Eye (tissue), 1 donor: ENCODE measurements around the gene NTN1.
A peak's percentile ranks its signal among the peaks of the same experiment; 100 is the strongest.

Experiments
- DNase-seq: peaks from one replicate; pipeline ENCODE4 v3.0.0-alpha.2; 2015

NTN1 gene

DNA sequence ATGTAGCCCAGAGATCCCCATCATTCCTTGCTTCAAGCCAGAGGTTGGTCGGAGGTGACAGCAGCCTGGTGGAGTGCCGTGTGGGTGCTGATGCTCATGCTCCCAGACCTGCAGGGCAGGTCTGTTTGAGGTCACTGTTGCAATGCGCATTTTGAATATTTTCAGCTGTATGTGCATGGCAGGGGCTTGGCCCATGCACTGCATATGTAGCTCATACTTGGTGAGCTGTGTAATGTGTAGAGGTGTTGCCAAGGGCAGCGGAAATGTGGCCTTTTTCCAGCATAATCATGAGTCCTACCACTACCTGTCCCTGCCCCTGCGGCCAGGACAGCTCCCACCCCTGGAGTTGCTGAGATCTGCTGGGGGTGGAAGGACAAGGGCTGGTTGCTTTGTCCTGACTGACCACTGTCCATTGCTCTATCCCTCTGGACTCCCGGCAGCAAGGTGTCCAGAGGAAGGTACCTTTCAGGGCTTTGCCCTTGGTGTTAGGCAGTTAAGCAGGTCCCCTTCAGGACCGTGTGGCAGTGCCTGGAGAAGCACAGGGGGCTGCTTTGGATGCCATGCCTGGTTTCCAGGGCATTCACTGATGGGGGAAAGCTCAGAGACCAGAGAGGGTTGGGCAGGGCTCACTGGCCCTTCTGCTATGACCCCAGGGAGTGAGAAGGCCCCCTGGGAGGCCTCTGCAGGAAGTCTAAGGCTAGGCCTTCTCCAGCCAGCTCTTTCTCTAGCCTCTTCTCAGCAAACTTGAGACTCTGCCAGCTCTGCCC, 215.2 kb downstream of the NTN1 start:
- DNase-seq: no peak

DNA sequence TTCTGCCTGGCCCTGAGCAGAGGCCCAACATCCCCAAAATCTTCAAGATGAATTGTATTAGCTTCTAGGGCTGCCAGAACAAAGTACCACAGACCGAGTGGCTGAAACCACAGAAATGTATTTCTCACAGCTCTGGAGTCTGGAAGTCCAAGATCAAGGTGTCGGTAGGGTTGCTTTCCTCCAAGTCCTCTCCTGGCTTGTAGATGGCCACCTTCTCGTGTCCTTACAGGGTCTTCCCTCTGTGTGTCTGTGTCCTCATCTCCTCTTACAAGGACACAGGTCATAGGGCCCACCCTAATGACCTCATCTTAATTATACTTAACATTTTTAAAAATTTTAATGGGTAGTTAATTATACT, 215.7 kb downstream of the NTN1 start:
- no peak for DNase-seq

DNA sequence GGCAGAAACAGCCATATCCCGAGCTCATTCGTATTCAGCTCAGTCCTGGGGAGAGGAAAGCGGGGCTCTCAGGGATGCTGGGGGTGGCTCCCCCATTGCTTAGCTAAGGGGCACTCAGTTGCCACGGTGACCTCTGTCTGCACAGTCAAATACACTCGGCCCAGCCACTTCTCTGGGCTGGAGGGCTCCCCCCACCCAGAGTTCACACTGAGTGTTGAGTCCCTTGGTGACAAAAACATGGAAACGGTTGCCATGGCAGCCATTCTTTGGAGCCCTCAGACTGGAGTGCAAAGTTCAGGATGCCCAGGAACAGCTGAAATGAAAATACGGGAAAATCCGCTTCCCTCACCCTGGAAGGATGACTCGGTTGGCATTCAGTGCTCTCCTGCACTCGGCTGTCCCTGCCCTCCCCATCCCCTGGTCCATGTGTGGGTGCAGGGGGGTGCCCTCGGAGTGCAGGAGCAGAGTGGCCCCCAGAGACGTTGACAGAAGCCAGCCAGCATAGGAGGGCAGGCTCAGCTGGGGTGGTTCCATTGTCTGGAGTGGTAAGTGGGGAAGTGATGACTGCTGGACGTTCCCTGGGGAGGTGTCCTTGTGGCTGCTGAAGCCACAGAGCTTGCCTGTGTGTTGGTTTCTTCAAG, 216.5 kb downstream of the NTN1 start:
- peak; percentile 91 for DNase-seq

DNA sequence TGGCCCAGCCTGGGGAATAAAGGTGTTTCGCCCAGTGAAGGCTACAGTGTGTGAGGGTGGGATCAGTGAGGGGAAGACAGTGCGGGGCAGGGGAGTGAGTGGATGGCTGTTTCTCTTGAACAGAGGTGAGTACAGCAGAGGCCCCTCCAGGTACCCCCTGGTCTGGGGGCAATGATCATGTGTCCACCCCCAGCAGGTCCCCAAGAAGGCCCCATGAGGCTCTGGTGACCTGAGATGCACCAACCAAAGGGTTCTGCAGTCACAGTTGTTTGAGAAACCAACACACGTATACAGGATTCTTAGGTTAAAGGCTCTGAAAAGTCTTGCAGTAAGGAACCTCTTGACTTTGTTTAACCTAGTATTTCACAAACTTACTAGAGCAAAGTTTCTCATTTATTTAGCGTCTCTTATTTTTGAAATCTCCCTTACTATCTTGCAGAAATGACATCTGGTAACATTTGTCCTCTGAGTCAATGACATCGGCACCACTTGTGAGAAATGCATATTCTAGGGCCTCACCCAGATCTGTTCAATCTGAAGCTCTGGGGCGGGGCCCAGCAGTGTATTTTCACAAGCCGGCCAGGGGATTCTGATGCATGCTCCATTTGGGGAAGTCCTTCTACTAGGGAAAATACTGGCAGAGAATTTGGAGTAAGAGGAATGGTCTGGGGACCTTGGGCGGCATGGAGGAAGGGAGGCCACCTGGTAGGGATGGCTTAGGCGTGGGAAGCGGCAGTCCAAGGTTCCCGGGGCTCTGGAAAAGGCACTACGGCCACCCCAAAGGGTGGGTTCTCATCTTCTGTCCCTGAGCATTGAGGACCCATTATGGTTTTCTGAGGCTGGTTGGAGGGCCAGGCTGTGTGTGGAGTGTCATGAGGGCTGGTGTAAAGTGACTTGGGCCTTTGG, 217.3 kb downstream of the NTN1 start:
- DNase-seq: no peak

DNA sequence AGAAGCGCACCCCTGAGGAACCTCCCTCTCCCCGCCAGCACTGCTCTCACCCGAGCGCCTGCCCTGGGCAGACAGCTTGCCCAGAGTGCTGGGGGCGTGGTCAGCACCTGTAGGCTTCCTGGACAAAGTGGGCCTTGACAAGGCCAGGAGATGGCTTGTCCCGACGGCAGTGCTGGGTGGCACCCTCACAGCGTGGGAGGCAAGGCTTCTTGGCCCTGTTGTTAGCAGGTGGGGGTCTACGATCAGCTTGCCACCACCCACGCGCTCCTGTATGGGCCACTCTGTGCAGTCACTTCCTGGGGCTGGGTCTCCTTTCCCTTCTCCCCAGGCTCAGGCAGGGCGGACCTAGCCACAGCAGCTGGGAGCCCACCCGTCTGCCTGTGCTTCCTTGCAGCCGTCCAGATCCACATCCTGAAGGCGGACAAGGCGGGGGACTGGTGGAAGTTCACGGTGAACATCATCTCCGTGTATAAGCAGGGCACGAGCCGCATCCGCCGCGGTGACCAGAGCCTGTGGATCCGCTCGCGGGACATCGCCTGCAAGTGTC, 218.0 kb downstream of the NTN1 start:
- no peak for DNase-seq

DNA sequence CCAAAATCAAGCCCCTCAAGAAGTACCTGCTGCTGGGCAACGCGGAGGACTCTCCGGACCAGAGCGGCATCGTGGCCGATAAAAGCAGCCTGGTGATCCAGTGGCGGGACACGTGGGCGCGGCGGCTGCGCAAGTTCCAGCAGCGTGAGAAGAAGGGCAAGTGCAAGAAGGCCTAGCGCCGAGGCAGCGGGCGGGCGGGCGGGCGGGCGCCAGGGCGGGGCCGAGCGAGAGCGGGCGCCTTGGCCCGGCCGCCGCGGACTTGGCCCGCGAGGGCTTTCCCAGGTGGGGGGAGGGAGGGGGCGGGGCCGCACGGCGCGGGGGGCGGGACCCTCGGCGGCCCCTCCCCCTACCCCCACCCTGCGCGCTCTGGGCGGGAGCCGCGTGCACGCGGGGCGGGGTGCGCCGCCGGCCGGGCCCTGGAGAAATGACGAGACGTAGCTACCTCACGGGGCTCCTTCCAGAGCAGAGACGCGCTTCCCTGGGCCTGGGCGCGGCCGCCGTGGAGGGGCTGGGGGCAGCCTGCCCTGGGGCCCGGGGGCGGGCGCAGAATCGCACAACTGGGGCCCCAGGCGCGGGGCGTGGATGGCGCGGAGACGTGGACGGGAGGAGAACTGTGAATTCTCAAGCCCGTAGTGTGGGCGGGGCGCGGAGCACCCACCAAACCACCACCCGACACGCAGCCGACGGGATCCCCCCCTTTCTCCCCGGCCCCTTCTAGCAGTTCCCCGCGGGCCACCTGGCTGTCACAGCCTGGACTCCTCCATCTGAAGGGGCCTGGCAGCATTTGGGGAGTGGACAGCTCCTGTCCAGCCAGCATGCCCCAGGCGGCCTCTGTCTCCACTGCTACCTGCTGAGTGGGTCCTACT, 218.7 kb downstream of the NTN1 start:
- DNase-seq: peak; percentile 82

DNA sequence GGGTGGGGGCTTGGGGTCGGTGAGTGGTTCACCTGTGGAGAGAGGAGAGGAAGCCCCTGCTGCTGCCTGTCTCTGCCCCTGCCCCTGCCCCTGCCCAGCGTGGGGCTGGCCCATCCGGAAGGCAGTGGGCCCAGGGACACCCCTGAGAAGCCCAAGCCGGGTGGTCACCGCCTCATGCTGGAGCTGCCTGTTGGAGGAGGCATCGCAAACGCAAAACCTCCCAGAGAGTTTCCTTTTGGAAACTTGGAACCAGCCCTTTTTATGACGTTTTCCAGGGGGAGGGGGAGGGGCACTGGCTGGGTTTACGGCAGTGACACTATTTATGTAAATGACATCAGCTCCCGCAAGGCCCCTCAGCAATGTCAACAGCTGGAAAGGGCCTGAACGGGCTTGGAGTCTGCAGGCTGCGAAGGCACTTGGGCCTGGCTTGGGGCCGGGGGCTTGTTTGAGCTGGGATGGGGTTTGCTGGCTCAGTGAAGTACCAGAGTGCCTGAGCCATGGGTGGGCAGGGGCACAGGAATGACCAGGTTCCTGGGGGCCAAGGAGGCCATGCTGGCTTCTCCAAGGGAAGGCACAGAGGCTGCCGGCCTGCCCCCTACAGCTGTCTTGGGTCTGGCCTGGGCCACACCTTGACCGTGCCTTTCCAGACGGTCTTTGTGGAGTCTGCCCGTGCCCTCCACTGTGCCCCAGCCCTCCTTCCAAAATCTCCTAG, 219.5 kb downstream of the NTN1 start:
- peak; percentile 88 for DNase-seq

DNA sequence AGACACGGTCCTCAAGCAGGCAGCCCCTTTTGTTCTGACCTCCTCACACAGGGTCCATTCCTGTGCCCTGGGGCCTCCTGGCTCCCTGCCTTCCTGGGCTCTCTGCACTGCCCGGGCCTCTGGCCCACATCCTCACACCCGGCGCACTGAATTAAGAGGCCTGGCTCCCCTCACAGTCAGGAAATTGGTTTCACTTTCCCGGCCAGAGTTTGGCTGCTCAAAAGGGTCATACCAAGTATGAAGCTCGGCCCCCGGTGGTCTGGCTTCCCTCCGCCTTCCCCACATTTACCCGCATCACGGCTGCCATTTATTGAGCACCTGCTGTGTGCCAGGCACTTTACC, 220.0 kb downstream of the NTN1 start:
- DNase-seq: peak; percentile 57

DNA sequence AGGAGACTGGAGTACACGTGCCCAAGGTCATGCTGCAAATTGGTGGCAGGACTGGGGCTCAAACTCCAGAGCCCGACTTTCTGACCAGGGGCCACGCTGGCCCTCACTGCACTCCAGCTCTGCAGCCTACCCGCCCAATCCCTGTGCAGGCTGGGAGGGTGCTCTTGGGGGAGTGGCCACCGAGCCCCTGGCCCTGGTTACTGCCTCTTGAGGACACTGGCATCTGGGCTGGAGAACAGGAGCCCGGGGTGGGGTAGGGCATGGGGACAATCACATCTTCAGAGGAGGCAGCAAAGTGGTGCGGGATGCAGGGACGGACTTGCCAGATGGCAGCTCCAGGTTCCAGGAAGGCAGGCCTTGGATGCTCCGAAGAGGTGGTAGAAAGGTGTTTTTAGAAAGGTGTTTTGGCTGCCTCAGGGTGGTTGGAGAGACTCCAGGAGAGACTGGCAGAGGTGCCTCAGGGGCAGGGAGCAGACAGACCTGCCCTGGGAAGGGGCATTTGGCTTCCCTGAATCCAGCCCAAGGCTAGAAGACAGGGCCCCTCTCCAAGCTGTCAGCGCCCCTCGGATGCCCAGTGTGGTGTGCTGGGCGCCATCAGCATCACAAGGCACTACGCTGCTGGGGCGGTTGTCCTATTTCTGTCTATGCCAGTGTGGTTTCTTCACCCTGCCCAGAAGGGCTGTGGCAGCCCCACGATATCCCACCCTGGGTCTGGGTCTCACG, 220.6 kb downstream of the NTN1 start:
- no peak for DNase-seq

DNA sequence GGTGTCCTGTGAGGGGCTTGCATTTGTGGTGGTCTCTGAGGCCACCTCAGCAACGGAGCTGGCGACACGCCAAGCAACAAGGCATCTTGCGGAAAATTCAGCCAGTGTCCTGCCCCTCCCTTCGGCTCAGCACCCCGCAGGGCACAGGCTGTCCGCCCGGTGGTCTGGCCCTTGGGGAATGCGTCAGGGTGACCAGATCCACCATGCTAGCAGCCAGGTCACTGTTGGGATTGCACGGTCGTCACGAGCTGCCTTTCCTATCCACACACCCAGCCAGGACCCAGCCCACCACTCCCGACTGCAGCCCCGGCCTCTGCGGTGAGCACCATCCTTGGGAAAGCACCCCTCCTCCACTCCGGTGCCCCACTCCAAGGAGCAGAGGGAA, 221.2 kb downstream of the NTN1 start:
- DNase-seq: no peak

DNA sequence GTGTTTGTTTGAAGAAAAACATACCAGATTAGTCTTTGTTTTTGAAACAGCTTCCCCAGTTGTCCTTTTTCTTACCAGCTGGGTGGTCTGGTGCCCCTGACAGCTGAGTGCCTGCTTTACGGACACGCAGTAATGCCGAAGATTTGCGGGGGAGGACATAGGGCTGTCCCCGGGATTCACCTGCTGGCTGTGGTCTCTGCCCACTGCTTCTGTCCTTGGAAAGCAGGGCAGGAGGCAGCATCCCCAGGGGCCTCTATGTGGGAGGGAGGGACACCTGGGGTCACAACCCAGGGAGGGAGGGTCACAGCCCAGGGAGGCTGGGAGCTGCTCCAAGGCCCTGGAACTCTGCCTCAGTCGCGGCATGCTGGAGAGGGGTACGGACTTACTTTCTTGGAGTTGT, 221.7 kb downstream of the NTN1 start:
- no peak for DNase-seq

DNA sequence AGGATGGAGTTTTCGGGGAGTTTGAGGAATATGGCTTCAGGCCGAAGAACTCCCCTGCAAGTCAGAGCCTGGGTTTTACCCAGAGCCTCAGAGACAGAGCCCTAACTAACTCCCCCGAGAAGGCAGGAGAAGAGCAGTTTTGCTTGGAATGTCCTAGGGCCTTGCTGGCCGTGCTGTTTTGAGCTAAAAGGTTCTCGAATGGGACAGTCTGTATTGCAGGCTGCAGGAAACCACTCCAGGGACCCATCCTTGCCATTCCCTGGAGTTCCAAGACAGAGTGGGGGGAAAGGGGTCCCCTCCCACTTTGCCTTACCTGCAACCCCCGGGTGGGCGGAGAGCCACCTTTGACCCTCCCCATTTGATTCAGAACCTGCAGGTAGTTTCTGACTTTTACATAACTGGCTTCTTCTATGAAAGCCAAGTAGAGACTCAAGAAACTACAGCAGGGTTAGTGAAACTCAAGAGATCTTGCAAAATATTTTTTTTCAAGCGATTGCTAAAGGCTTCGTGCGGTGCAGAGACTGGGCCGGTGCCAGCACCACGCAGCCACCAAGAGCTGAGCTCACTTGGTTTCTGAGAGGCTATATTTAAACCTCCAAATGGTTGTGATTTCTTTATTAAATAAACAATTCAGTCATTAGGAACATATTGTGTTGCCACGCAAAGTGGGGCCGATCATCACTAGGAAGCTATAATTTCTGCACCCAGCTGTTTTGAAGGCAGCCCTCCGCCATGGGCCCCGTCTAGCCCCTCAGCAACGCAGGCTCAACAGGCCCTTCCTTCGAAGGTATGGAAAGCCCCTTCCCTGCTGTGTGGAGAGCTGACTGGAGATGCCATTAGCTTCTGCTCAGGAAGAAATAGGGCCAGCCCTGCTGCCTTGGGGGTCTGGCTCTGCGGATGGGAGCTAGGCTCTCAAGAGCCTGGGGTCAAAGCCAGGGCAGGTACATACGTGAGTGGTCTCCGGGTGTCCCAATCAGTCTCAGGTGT, 223.0 kb downstream of the NTN1 start:
- peak; percentile 64 for DNase-seq

DNA sequence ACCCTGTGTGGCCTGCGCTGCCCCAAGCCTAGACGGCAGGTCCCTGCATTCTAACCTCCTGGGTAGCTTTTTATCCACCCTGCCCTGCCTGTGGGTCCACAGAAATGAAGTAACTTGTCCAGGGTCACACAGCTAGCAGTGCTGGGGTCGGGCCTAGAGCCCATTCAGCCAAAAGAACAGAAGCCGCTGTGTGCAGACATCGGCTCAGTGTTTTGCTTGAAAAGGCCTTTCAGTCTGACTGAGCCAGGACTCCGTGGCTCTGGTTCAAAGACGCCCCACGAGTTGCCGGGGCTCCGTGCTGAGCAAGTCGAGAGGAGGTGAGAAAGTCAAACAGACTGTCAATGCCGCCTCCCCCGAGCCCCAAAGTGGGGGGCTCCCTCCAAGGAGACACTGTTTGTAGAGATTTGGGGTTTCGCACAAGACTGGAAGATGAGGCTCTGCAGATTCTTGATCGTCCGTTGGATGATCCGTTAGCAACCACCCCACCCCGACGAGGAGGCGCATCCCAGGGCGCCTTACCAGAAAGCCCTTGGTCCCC, 226.2 kb downstream of the NTN1 start:
- DNase-seq: no peak

DNA sequence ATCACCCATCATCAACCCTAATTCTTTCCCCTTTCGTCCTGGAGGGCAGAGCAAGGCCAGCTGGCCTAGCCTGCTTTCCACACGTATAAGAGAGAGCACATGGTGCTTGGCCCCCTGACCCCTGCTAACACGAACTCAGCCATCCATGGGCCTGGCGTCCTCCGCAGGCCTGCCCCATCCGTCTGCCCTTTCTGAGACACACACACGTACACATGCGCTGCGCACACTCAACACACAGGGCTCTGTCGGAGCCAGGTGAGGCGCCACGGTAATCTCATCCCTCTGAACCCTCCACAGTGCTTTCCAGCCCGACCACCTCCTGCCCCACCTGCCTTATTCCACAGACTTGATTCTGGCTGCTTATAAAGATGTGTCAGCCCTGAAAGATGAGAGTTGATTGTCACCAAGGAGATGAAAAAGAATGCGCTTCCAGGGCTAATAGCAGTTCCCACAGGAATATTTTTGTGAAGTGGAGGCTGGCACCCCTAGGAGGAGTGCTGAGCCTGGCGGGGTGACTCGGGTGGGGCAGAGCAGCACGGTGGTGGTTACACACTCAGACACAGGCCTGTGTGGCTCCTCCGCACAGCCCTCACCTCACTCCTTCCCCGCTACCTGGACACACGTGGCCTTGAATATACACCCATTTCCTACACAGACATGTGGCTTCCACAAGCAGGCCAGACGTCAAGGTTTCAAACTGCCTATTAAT, 228.1 kb downstream of the NTN1 start:
- DNase-seq: peak; percentile 19

DNA sequence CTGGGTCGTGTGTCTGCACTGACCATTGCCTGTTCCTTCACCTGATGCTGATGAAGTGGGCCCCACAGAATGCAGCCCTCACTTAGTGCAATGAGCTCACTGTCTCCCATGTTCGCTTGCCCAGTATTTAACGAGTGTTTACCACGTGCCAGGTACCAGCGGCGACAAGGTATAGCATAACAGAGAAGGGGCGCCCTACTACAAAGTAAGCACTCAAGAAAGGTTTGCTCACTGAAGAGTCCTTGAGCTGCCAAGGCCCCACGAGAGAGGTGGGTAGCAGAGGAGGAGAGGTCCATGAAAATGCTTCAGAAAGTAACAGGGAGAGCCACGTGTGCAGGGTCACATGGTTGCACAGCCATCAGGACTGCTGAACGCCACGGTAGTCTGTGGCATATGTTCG, 230.0 kb downstream of the NTN1 start:
- no peak for DNase-seq

DNA sequence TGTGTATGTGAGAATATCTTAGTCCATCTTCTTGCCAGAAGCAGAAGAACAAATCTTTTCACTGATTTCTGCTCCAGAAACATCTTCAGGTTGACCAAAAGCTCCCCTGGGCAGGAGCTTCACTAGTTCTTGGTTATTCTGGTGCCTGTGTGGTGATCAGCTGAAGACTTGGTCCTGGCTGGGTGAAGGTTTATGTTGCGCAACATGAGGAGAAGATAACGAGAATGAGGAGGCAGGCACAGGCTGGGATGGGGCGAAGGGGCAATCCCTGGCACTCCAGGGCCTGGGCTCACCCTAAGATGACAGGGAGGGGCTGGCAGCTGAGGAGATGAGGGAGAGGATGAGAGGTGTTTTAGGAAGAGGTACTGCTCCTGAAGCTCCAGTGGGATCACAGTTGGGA, 232.0 kb downstream of the NTN1 start:
- DNase-seq: no peak

DNA sequence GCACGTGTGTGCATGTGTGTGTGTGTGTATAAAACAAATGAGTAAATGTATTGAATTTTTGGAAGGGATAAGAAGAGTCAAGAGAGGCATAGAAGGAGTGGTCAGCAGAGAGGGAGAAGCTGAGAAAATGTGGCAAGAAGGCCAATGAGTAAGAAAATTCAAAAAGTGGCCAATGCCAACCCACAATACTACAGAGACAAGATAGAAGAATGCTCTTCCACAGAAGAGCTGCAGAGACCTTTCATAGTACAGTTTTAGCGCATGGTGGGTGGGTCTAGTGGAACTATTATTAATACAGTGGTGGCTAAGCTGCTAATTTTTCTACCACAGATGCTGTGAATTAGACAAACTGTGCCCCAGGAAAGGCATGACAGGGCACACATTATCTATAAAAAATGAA, 233.5 kb downstream of the NTN1 start:
- no peak for DNase-seq

DNA sequence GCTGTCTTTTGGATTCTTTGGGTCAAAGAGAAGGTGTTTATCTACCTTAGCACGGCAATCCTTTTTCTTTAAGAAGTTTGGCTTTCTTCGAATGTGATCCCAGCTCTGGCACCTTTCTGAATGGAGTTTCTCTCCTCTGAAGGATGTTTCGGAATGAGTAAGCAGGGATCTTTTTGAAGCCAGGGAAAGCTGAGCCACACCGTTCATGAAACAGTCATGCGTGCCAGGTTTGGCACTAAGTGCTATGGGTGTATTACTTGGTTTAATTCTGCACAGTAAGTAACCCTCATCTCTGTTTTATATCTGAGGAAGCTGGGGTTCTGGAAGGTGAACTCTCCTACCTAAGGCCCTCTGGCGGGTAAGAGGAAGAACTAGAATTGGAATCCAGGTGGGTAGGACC, 234.5 kb downstream of the NTN1 start:
- DNase-seq: no peak

DNA sequence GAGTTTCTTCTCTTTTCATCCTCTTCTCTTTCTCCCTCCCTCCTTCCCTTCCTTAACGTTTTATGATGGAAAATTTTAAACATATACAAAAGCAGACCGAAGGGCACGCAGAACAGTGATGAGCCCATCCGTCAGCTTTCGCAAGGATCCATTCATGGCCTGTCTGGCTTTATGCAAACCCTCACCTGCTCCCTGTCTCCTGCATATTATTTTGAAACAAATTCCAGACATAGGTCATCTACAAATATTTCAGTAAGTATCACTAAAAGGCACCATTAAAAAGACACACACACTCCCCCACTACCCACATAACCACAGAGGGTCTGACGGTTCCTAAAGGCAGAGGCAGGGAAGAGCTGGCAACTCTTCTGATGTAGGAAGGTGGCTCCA, 235.0 kb downstream of the NTN1 start:
- no peak for DNase-seq
